ENCODE data around the gene PDGFB. TPM values are rescaled to one million over a fixed set of nuclear protein-coding genes. Genes with fewer than 3 reads are reported as not detected.
A peak's percentile ranks its signal among the peaks of the same experiment; 100 is the strongest.

PDGFB gene
- total RNA-seq, 1 experiment from 2014 or later, result 78.0 TPM

DNA sequence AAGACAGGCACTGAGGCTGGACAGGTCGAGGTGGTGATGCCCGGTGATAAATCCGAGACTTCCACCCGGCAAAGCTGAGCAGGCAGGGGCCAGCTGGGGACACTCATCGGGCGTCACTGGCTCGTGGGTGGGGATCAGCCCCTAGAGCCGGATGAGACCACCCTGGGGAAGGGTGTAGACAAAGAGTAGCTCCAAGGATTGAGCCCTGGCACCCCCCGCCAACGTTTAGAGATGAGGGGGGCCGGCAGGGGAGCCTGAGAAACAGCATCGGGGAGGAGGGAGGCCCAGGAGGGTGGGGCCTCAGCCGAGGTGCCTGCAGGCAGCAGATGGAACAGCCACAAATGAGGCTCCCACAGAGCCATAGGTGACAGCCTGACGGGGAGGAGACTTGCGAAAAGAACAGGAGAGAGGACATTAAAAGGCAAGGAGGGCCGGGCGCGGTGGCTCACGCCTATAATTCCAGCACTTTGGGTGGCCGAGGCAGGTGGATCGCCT is 64.9 kb downstream of the PDGFB start:
- BruUV-seq (replicated peaks), result no TSS peak
- Histone ChIP-seq H3K27me3 (ENCODE audit: control insufficient read depth, insufficient read depth, low read length) (no peaks in the 10 kb centered on the region), H3K9me3 (ENCODE audit: control insufficient read depth, insufficient read depth, low read depth, low read length) (no peaks in the 10 kb centered on the region; the same call in 1 of the 2 replicates), H3K4me3 (ENCODE audit: low read depth in 2 of 2, low read length in 2 of 2) (no peak overlapping the region), H3K36me3 (ENCODE audit: control insufficient read depth, insufficient read depth, low read length) (no peaks in the 10 kb centered on the region), H3K4me1 (ENCODE audit: control insufficient read depth, insufficient read depth, low read length) (peaks cover 35% of the 10 kb centered on the region), H3K27ac (ENCODE audit: low read length) (peak overlapping the region; percentile 97)
- DNase-seq (ENCODE audit: low read depth, low spot score), result no peak
- in situ Hi-C loops (cut with HindIII; ENCODE audit: low pct_unique_long_range_greater_than_20kb, low sequenced_read_pairs), result no loop called here
- TF ChIP-seq CTCF (IDR thresholded peaks at IDR 0.05), result no peak
- TF ChIP-seq TCF7L2 (IDR thresholded peaks at IDR 0.05; ENCODE audit: low read depth, low read length), result no peak
- no peak for TF ChIP-seq POLR2AphosphoS5 (IDR thresholded peaks at IDR 0.05; ENCODE audit: low read depth, low read length)
- TF ChIP-seq SIN3A (IDR thresholded peaks at IDR 0.05; ENCODE audit: borderline replicate concordance, insufficient read depth, low read depth, low read length), result no peak
- TF ChIP-seq, protein P1, sequence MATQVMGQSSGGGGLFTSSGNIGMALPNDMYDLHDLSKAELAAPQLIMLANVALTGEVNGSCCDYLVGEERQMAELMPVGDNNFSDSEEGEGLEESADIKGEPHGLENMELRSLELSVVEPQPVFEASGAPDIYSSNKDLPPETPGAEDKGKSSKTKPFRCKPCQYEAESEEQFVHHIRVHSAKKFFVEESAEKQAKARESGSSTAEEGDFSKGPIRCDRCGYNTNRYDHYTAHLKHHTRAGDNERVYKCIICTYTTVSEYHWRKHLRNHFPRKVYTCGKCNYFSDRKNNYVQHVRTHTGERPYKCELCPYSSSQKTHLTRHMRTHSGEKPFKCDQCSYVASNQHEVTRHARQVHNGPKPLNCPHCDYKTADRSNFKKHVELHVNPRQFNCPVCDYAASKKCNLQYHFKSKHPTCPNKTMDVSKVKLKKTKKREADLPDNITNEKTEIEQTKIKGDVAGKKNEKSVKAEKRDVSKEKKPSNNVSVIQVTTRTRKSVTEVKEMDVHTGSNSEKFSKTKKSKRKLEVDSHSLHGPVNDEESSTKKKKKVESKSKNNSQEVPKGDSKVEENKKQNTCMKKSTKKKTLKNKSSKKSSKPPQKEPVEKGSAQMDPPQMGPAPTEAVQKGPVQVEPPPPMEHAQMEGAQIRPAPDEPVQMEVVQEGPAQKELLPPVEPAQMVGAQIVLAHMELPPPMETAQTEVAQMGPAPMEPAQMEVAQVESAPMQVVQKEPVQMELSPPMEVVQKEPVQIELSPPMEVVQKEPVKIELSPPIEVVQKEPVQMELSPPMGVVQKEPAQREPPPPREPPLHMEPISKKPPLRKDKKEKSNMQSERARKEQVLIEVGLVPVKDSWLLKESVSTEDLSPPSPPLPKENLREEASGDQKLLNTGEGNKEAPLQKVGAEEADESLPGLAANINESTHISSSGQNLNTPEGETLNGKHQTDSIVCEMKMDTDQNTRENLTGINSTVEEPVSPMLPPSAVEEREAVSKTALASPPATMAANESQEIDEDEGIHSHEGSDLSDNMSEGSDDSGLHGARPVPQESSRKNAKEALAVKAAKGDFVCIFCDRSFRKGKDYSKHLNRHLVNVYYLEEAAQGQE (IDR thresholded peaks at IDR 0.05; ENCODE audit: insufficient read depth in 1 of 2, low read depth in 2 of 2, low read length in 1 of 2), result no peak
- no peak for ATAC-seq
- intact Hi-C loops (cut with micrococcal nuclease; ENCODE audit: unreplicated experiment), result no loop called here
- ChIA-PET CTCF (no interaction called here), POLR2A (no interaction called here)

DNA sequence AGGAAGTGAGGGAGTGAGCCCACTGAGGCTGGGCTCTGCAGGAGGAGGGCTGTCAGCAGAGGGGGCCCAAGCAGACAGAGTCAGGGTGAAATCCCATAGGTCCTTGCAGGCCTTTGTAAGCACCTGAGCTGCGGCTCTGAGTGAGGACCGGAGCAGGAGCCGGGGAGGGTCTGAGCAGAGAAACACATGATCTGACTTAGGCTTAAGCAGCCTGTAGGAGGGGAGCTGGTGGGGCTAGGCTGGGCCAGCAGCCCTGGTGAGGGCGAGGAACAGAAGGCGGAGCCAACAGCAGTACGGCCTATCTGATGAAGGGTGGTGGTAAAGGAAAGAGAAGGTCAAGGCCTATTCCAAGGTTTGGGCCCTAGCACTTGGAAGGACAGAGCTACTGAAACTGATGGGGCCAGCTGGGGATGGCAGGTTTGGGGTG is 65.4 kb downstream of the PDGFB start:
- TF ChIP-seq SIN3A (IDR thresholded peaks at IDR 0.05; ENCODE audit: borderline replicate concordance, insufficient read depth, low read depth, low read length), result no peak
- H3K36me3 ChIP-seq (ENCODE audit: control insufficient read depth, insufficient read depth, low read length), result no peaks in the 10 kb centered on the region
- BruUV-seq (replicated peaks), result no TSS peak
- peak overlapping the region; percentile 97 for H3K27ac ChIP-seq (ENCODE audit: low read length)
- intact Hi-C loops (cut with micrococcal nuclease; ENCODE audit: unreplicated experiment), result no loop called here
- peaks cover 36% of the 10 kb centered on the region for H3K4me1 ChIP-seq (ENCODE audit: control insufficient read depth, insufficient read depth, low read length)
- CTCF ChIA-PET, result no interaction called here
- H3K4me3 ChIP-seq (ENCODE audit: low read depth in 2 of 2, low read length in 2 of 2), result no peak overlapping the region
- DNase-seq (ENCODE audit: low read depth, low spot score) (no peak), ATAC-seq (no peak)
- no peaks in the 10 kb centered on the region; the same call in 1 of the 2 replicates for H3K9me3 ChIP-seq (ENCODE audit: control insufficient read depth, insufficient read depth, low read depth, low read length)
- POLR2A ChIA-PET, result no interaction called here
- H3K27me3 ChIP-seq (ENCODE audit: control insufficient read depth, insufficient read depth, low read length), result no peaks in the 10 kb centered on the region
- in situ Hi-C loops (cut with HindIII; ENCODE audit: low pct_unique_long_range_greater_than_20kb, low sequenced_read_pairs), result no loop called here

- CTCF ChIA-PET, result no interaction called here
- no TSS peak for BruUV-seq (replicated peaks)
- H3K27ac ChIP-seq (ENCODE audit: low read length), result peak overlapping the region; percentile 97
- in situ Hi-C loops (cut with HindIII; ENCODE audit: low pct_unique_long_range_greater_than_20kb, low sequenced_read_pairs), result no loop called here
- TF ChIP-seq CTCF (IDR thresholded peaks at IDR 0.05), result no peak
- no peak for TF ChIP-seq TCF7L2 (IDR thresholded peaks at IDR 0.05; ENCODE audit: low read depth, low read length)
- TF ChIP-seq, protein P1 (IDR thresholded peaks at IDR 0.05; ENCODE audit: insufficient read depth in 1 of 2, low read depth in 2 of 2, low read length in 1 of 2), result no peak
- no peak for TF ChIP-seq POLR2AphosphoS5 (IDR thresholded peaks at IDR 0.05; ENCODE audit: low read depth, low read length)
- no peak for TF ChIP-seq SIN3A (IDR thresholded peaks at IDR 0.05; ENCODE audit: borderline replicate concordance, insufficient read depth, low read depth, low read length)
- no peaks in the 10 kb centered on the region for H3K36me3 ChIP-seq (ENCODE audit: control insufficient read depth, insufficient read depth, low read length)
- POLR2A ChIA-PET, result no interaction called here
- no peaks in the 10 kb centered on the region for H3K27me3 ChIP-seq (ENCODE audit: control insufficient read depth, insufficient read depth, low read length)
- H3K4me3 ChIP-seq (ENCODE audit: low read depth in 2 of 2, low read length in 2 of 2), result no peak overlapping the region
- peaks cover 41% of the 10 kb centered on the region for H3K4me1 ChIP-seq (ENCODE audit: control insufficient read depth, insufficient read depth, low read length)
- H3K9me3 ChIP-seq (ENCODE audit: control insufficient read depth, insufficient read depth, low read depth, low read length), result no peaks in the 10 kb centered on the region; the same call in 1 of the 2 replicates
- intact Hi-C loops (cut with micrococcal nuclease; ENCODE audit: unreplicated experiment), result no loop called here
- no peak for ATAC-seq
- DNase-seq (ENCODE audit: low read depth, low spot score), result no peak
Measured at GRCh38 chr22:39178206-39179111, 66.3 kb downstream of the PDGFB start.
